HG02981 (cell line): ENCODE measurements around the gene MMP20.

Experiments used
- ATAC-seq: cut with Tn5 transposase; IDR thresholded peaks from one replicate; pipeline ENCODE4 v1.9.1; 2021; ENCODE audit warnings: mild to moderate bottlenecking, moderate library complexity; ENCODE audit not compliant: unreplicated experiment

Gene MMP20

DNA sequence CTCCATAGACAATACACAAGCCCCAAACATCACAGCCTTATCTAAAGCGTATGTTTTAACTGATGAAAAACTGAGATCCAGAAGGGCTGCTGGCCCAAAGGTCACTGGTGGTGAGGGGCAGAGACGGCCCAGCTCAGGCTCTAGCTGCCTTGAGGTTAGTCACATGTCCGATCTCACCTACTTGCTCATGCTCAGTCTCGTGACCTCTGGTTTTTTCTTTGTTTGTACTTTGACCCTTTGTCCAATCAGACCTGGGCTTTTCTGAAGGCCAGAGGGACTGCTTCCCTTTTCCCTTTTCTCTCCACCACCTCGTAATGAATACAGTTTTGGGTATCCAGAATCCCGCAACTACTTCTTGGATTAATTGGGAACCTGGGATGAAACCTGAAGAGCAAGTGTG, 28.6 kb downstream of the MMP20 start:
- no peak for ATAC-seq

DNA sequence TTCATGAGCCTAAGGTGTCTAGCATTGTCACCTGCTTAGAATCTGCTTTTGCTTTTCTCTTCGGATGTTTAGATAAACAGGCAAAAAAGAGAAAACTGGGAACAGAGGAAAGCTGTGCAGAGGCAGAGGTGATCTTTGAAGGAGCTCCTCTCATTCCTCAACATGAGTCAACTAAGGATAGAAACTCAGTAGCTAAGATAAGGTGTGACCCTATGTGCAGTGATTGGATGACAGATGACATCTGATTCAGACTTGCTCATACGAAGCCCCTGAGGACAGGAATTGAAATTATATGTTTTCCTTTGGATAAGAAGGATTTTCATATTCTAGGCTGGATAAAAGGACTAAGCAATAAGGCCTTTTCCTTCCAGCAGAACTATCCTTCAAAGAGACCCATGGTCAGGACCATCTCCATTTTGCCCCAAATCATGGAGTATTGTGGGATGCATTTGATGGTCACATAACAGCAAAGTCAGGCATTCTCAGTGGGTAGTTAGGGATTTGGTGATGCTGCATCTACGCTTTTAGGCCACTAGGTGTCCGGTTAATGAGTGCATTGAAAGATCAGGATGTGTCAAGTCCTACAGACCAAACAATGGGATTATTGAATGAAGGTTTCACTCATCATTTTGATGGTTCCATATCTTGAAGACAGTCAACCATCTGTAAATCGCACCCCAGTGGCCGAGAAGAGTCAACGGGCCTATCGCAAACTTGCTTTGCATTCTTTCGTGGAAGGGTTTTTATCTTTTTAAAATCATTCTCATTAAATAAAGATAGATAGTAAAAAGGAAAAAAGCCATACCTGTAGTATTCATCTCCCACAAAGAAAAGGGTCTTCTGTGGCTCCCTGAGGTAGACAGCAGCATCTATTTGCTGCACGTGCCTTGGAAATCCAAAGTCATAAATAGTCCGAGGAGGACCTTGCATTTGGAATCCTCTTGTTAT, 32.2 kb downstream of the MMP20 start:
- ATAC-seq: no peak

DNA sequence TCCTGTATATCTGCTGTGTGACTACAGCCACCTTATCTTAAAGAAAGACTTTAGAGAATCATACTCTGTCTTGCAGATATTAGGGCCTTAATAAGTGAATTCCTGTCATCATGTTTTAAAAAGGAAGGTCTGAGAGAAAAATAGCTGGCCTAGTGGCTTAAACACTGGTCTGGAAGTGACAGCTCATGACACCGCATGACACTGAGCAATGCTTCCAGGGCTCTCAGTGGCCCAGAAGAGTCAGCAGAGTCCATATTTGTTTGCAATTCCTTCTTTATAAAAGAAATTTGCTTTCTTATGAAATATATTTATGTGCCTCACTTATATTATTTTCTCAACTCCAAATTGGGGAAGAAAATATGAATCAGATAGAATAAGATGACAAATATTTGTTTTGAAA, 33.0 kb downstream of the MMP20 start:
- ATAC-seq: no peak

DNA sequence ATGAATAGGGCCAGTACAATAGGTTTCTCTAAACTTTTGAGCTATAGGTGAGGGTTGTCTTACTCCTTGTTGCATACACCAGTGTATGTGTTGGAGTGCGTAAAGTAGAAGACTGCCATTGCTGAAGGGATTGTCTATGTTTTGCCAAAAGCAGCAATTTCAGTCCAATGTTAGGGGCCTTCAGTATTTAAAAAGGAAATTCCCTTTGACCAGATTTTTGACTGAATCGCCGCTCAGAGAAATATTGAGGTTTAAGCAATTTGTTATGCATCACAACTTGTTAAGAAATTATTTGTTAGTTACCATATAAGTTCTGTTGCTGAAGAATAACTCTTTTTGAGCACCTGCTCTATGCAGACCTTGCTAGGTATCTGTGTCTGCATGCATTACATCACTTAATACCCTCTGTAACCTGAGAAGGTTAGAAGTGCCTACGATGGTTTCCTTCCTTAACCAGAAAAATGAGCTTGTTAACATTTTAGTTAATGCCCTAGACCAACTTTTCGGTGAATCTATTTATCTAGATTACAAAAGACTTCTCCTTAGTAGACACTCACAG, 33.9 kb downstream of the MMP20 start:
- no peak for ATAC-seq

DNA sequence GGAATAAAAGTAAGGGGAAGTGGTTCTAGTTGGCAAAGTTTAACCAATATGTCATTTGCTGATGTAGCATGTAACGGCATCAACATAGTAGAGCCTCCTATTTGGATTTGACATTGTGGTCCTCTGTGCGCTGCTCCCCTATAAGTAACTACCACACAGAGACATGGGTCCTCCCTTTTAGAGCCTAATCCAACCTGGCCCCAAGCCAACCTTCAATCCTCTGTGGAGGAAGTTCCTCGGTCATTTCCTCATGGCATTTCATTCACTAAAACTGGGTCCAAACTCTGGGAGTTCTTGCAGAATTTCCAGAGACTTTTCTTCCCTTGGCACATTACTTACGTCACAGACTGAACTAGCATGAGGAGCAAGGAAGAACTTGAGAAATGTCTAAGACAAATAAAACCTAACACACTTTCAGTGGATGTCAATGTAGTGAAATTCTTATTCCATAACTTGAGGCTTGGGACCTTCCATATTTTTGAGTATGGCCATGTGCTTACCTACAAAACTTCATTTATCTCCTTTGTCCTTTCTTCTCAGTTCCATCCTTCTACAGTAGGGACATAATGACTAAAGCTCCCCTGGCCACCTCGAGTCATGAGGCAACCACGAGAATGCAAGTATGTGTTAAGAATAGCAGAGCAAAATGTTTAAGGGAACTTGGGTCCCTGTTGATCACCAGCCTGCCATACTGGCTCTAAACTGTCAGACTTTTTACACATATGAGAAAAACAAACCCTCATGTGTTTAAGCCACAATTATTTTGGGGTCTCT, 34.7 kb downstream of the MMP20 start:
- ATAC-seq: no peak

DNA sequence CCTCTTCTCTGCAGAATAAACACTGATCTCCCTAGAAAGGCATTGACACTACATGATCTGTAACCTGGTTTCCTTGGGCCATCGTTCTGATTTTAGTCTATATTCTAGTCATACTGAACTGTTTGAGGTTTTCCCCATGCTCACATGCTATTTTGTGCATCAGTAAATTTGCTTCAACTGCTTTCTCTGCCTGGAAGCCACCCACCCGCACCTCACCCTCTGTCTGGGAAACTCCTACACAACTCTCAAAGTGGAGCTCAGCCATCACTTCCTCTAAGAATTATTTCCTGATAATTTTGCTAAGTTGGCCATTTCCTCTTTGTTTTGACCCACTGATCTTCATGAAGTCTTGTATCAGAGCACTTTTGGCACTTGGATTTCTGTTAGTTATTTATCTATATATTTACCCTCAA, 36.1 kb downstream of the MMP20 start:
- ATAC-seq: peak; percentile 53

DNA sequence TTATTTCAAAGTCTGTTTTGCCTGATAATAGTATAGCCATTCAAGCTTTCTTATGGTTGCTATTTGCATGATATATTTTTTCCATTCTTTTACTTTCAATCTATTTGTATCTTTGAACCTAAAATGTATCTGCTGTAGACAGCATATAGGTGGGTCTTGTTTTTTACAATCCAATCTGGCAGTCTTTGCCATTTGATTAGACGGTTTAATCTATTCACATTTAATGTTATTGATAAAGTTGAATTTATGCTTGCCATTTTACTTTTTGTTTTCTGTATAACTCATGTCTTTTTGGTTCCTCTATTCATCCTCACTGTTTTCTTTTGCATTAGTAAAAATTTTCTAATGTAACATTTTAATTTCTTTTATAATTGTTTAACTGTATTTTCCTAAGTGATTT, 37.4 kb downstream of the MMP20 start:
- ATAC-seq: no peak

DNA sequence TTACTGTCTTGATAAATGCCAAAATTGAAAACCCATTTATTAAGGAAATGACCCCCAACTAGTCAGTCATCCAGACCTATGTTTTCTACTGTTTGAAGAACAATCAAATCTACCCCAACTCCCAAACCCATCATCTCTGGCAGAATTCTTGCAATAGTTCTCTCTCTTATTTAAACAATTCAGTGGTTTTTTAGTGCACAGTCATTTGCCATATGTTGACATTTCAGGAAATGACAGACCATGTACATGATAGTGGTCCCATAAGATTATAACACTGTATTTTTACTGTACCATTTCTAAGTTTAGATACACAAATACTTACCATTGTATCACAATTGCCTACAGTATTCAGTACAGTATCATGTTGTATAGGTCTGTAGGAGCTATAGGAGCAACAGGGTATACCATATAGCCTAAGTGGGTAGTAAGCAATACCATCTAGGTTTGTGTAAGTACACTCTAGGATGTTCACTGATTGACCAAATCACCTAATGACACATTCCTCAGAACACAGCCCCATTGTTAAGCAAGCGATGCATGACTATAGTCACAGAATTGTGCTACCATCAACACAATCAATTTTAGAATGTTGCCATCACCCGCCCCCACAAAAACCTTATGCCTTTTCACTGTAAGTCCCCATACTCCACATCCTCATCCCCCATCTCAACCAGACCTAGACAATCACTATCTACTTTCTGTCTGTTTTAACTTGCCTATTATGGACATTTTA, 41.8 kb downstream of the MMP20 start:
- no peak for ATAC-seq

DNA sequence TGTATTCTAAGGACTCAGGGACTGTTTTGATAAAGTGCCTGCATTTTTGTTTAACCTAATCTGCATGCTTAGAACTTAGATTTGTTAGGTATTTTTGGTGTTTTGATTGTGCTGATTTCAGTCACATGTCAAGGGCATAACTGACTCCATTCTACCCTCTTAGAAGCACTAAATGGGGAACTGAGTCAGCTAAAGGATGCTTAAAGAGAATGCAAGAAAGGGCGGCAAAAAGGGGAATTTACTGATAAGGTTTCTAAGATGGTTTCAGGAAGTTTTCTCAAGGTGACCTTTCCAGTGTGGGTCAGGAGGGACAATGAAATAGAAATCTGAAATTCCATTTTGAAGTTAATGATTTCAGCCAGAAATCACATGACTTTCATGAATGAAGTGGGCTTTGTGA, 43.0 kb downstream of the MMP20 start:
- no peak for ATAC-seq

DNA sequence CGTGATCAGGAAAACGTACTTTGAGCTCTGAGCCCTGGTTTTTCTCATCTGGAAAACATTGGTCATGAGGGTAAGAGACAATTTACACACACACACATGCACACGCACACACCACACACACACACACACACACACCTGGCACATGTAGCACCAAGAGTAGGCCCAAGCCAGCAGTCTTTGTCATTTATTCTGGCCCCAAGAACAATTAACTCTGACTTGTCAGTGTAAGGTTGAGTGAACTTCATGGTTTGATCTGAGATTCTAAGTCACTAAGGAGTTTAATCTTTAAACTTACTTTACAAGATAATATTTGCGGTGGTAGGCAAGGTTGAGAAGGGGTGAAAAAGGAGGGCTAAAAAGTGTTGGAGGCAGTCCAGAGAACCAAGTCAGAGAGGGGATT, 44.1 kb downstream of the MMP20 start:
- ATAC-seq: no peak

DNA sequence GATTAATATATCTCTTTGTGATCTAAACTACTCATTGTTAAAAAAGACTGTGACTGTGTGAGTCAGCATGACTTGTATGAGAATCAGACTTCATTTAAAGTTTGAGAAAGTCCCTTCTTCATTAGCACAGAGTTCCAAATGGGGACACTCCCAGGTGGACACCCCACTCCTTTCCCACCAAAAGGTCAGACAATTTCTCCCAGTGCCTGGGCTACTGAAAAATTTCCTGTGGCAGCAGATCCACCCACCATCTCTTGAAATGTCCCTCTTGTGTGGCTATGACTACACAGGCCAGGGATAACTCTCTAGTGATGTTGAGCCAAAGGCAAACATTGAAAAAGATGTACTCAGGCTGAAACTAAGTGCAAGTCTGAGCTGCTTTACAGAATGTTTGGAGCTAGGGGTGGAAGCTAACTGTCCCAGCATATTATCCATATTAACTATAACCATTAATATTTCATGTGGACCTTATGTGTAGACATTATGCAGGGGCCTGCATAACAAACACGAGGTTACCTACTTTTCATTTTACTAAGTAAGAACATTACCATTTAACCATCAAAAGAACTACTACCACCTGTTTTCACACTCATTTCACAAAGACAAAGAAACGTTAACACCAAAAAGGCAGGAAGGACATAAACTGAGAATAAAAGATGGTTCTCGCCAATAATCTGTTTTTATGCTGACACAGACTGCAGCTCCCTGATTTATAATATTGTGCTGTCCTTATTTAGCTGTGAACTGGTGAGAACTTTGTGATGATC, 44.8 kb downstream of the MMP20 start:
- ATAC-seq: peak; percentile 34

DNA sequence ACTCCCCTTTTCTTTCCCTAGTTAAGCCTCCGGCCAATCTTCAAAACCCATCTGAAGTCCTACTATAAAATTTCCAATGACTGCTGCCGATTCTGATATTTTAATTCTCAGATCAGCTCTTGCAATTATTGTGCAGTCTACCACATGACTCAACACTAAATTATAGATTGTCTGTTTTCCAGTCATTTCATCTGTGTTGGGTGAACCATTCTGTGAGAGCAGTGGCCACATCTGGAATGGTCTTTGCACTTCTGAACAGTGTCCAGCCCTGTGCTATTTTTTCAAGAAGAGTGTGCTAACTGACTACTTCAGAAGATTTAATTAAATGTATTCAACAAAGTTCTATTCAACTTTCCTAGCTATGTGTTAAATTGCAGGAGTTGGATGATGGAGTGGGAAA, 47.4 kb downstream of the MMP20 start:
- ATAC-seq: no peak

DNA sequence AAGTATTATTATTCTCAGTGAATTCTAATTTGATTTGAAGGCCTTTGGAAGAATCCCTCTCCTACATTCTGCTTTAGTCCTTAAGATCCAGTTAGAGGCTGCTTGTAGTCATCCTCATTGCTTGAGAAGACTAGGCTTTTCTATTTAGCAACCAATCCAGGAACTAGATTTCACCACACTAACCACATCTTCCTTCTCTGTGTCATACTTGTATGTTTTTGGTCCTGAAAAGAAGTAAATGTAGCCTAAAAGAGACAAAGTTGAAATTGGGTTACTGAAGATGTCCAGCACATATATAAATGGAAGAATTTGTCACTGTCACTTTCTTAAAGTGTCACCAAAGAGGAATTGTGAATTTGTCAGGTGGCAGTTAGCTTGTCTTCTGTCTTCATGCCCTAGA, 48.0 kb downstream of the MMP20 start:
- ATAC-seq: peak; percentile 46

DNA sequence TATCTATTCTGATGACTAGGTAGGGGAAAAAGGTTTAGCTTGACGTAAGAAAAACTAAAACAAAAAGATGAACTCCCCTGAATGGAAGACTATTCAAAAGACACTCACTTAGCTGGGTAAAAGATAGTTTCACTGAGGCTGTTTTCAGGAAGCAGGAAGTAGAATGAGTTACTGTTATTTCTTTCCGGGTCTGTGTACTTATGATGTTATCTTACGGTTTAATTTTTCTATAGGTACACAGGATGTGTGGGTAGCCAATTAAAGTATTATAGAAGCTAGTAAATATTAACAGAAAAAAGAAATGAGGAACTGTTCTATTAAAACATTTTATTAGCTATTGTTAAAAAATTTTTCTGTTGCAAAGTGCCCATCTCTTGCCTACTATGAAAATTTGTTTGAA, 48.8 kb downstream of the MMP20 start:
- ATAC-seq: no peak

DNA sequence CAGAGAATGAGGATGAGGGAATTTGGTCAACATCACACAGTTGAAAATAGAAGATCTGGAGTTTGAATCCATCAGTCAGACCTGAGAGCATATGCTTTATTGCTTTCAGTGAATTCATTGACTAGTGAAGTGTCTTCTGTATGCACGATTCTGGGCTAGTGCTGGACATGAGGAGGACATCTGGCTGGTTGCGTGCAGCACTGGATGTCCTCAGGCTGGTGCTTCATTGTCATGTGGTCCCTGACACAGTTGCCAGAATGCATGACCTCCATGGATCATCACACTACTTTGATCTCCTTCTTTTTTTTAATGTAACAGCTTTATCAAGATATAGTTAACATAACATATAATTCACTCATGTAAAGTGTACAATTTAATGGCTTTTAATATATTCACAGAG, 50.1 kb downstream of the MMP20 start:
- ATAC-seq: no peak

DNA sequence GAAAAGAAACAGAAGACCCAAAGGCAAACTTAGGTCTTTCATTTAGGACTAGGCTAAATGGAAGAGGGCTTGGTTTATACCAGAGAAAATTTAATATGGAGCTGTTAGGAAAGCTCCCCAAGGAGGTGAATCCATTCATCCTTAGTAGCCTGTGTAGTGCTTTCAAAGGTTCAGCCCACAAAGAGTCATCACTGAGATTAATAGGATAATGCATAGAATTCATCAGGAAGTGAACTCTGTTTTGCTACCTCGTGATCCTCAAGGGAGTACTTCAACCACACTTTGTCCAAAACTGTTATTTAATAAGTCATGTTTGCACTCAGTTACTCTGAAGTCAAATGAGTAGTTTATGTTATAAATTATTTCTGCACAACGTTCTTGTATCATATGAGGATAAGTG, 51.3 kb downstream of the MMP20 start:
- no peak for ATAC-seq

DNA sequence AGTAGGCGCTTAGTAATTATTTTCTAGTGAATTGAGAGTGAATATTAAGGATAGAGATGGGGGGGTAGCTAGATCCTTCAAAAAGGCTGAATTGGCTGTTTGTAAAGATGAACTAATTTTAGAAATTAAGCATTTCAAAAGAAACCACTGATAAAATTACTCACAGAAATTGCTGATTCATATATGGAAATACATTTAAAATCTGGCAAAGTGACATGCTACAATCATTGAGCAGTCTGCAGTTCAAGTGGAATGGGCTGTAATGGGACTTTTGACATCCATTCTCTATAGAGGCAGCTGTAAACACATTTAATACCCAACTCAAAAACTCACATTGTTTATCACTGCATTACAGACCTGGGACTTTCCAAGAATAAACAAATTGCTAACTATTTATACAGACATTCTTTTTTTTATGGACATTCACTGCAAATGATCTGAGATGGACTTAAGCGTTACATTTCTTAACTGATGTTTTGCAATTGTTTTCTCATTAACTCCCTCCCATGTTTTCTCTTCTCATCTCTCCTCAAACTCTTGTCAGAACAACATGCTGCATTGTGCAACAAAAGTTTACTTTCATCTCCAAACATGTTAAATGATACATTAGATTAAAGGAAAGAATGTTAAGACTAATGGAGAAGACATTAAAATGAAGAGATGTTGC, 52.4 kb downstream of the MMP20 start:
- ATAC-seq: no peak

DNA sequence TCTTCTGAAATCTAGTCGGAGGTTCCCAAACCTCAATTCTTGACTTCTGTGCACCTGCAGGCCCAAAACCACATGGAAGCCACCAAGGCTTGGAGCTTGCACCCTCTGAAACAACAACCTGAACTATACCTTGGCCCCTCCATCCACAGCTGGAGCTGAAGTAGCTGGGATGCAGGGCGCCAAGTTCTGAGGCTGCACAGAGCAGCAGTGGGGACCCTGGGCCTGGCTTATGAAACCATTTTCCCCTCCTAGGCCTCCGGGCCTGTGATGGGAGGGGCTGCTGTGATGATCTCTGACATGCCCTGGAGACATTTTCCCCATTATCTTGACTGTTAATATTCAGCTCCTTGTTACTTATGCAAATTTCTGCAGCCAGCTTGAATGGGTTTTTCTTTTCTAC, 56.3 kb downstream of the MMP20 start:
- ATAC-seq: no peak

DNA sequence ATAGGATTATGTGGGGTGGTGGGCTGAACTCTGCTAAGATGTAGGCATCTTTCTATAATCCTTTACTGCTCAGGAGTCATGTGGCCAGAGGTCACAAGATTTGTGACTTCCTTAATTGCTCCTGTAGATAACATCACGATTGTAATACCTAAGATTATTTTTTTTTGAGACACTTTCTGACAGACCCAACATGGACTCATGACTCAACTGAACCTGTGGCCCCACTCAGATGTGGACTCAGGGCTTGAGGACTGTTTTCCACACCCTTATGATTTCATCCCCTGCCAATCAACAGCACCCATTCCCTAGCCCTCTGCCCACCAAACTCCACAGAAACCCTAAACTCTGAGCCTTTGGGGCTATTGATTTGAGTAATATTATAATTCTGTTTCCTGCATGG, 59.0 kb downstream of the MMP20 start:
- ATAC-seq: no peak

DNA sequence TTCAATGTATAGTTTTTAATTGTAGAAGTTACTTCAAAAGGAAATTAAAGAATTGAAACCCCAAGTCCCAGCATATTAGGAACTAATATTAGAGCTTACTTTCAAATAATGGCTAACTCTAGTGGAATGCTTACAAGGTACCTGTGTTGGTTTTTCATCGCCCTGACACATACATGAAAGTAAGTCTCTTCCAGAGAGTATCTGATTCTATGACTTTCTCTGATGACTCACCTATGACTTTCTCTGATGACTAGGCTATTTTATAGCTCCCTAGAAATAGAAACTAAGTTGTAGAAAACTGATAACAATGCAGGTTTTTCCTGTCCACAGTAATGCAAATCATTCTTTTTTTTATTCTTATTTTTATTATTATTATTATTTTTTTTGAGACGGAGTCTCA, 61.0 kb downstream of the MMP20 start:
- peak; percentile 75 for ATAC-seq
